HUES64 (cell line): ENCODE results near the gene TIGD3. TPM values are rescaled to one million over a fixed set of nuclear protein-coding genes. Genes with fewer than 3 reads are reported as not detected.
A peak's percentile ranks its signal among the peaks of the same experiment; 100 is the strongest.

ENCODE experiments used
- H3K27ac ChIP-seq: 2 replicates; pipeline ENCODE4 v1.7.0; 2013; ENCODE audit warnings: low read depth, low read length, inconsistent platforms
- H3K27me3 ChIP-seq: 2 replicates; pipeline ENCODE4 v1.6.1; 2013; ENCODE audit warnings: mild to moderate bottlenecking, low read length; ENCODE audit not compliant: insufficient read depth
- H3K36me3 ChIP-seq: 2 replicates; pipeline ENCODE4 v1.6.1; 2013; ENCODE audit warnings: mild to moderate bottlenecking, low read length; ENCODE audit not compliant: insufficient read depth
- H3K4me1 ChIP-seq: 2 replicates; pipeline ENCODE4 v1.6.1; 2013; ENCODE audit warnings: mild to moderate bottlenecking, low read length, moderate library complexity; ENCODE audit not compliant: insufficient read depth
- H3K4me3 ChIP-seq: 2 replicates; pipeline ENCODE4 v1.5.1; 2013; ENCODE audit warnings: mild to moderate bottlenecking, low read length, moderate library complexity
- H3K9ac ChIP-seq: 2 replicates; pipeline ENCODE4 v1.6.1; 2013; ENCODE audit warnings: mild to moderate bottlenecking, low read depth, low read length
- H3K9me3 ChIP-seq: 2 replicates; pipeline ENCODE4 v1.6.1; 2013; ENCODE audit warnings: low read depth, low read length; ENCODE audit not compliant: insufficient read depth
- WGBS: fragments of 150-250, 120-280 bp; methylation state at CpG from one replicate; pipeline ENCODE4 v1.1.7; 2013; ENCODE audit warnings: missing lambda C conversion rate; 5-methylcytosine and 5-hydroxymethylcytosine counted together
- polyA plus RNA-seq, 2 experiments: library from polyadenylated mRNA; stranded (reverse); fragments of 50-300 nt; gene quantifications; one replicate each; pipeline ENCODE4 v1.2.3, GENCODE V29; 2013

TIGD3 gene
- polyA plus RNA-seq (2013, experiment 1 of 2): 0.75 TPM
- 0.70 TPM for polyA plus RNA-seq (2013, experiment 2 of 2)

GRCh38 chr11:65354265-65355012, at the start of gene TIGD3:
TIGD3 (plus strand) TSS chr11:65354751; CDS start chr11:65355809, 1,058 bp downstream.
- peak within 1 kb of the TSS; percentile 38; the same call in 1 of the 2 replicates for H3K27ac ChIP-seq
- WGBS: under 1% methylated on average over 79 of the region's 79 CpGs
- H3K4me3 ChIP-seq: peak within 1 kb of the TSS; percentile 65
- no peaks in the 10 kb centered on the region for H3K9me3 ChIP-seq
- H3K27me3 ChIP-seq: peaks cover 34% of the 10 kb centered on the region
- peak within 1 kb of the TSS; percentile 43 for H3K9ac ChIP-seq
- peaks cover under 1% of the 10 kb centered on the region; the same call in 1 of the 2 replicates for H3K4me1 ChIP-seq
- peaks cover 38% of the 10 kb centered on the region for H3K36me3 ChIP-seq

GRCh38 chr11:65305501-65306268, 48.9 kb upstream of the TIGD3 start:
- 93% methylated on average over 17 of the region's 17 CpGs for WGBS
- Histone ChIP-seq H3K9me3 (no peaks in the 10 kb centered on the region), H3K27ac (no peak overlapping the region), H3K4me3 (no peak overlapping the region), H3K36me3 (peaks cover 4% of the 10 kb centered on the region; the same call in 1 of the 2 replicates), H3K27me3 (no peaks in the 10 kb centered on the region), H3K9ac (no peak overlapping the region), H3K4me1 (peaks cover 15% of the 10 kb centered on the region)

GRCh38 chr11:65307298-65308229, 47.0 kb upstream of the TIGD3 start:
- 82% methylated on average over 6 of the region's 6 CpGs for whole genome bisulfite sequencing
- H3K27me3 ChIP-seq: no peaks in the 10 kb centered on the region
- H3K4me1 ChIP-seq: 0 out of 2 replicates have a peak, but pooled peaks cover 4% of the 10 kb centered on the region
- H3K27ac ChIP-seq: no peak overlapping the region
- H3K36me3 ChIP-seq: peaks cover 4% of the 10 kb centered on the region; the same call in 1 of the 2 replicates
- no peak overlapping the region for H3K9ac ChIP-seq
- no peak overlapping the region for H3K4me3 ChIP-seq
- H3K9me3 ChIP-seq: no peaks in the 10 kb centered on the region

GRCh38 chr11:65308281-65308891, 46.2 kb upstream of the TIGD3 start:
- H3K36me3 ChIP-seq: peaks cover 4% of the 10 kb centered on the region; the same call in 1 of the 2 replicates
- no peaks in the 10 kb centered on the region for H3K9me3 ChIP-seq
- H3K27me3 ChIP-seq: peaks cover 5% of the 10 kb centered on the region
- 0 out of 2 replicates have a peak, but pooled peaks cover 4% of the 10 kb centered on the region for H3K4me1 ChIP-seq
- 75% methylated on average over 7 of the region's 7 CpGs for WGBS
- no peak overlapping the region for H3K4me3 ChIP-seq
- H3K9ac ChIP-seq: no peak overlapping the region
- no peak overlapping the region for H3K27ac ChIP-seq

- WGBS: 92% methylated on average over 5 of the region's 5 CpGs
- Histone ChIP-seq H3K27ac (no peak overlapping the region), H3K9me3 (no peaks in the 10 kb centered on the region), H3K9ac (no peak overlapping the region), H3K4me1 (0 out of 2 replicates have a peak, but pooled peaks cover 4% of the 10 kb centered on the region), H3K27me3 (peaks cover 11% of the 10 kb centered on the region), H3K36me3 (peaks cover 1% of the 10 kb centered on the region; the same call in 1 of the 2 replicates), H3K4me3 (no peak overlapping the region)
Measured at GRCh38 chr11:65309006-65309405, 45.5 kb upstream of the TIGD3 start.

GRCh38 chr11:65310215-65310614, 44.3 kb upstream of the TIGD3 start:
- Histone ChIP-seq H3K4me3 (no peak overlapping the region), H3K9ac (no peak overlapping the region), H3K4me1 (0 out of 2 replicates have a peak, but pooled peaks cover 4% of the 10 kb centered on the region), H3K9me3 (no peaks in the 10 kb centered on the region), H3K27ac (no peak overlapping the region), H3K27me3 (peaks cover 15% of the 10 kb centered on the region), H3K36me3 (no peaks in the 10 kb centered on the region)
- 81% methylated on average over 10 of the region's 10 CpGs for WGBS

- Histone ChIP-seq H3K27ac (no peak overlapping the region), H3K4me1 (0 out of 2 replicates have a peak, but pooled peaks cover 4% of the 10 kb centered on the region), H3K36me3 (no peaks in the 10 kb centered on the region), H3K4me3 (no peak overlapping the region), H3K27me3 (peaks cover 15% of the 10 kb centered on the region), H3K9me3 (no peaks in the 10 kb centered on the region), H3K9ac (no peak overlapping the region)
- WGBS: 70% methylated on average over 5 of the region's 6 CpGs
Measured at GRCh38 chr11:65310736-65311135, 43.8 kb upstream of the TIGD3 start.

- Histone ChIP-seq H3K4me1 (peaks cover 9% of the 10 kb centered on the region; the same call in 1 of the 2 replicates), H3K36me3 (no peaks in the 10 kb centered on the region), H3K27me3 (peaks cover 15% of the 10 kb centered on the region), H3K9me3 (no peaks in the 10 kb centered on the region), H3K4me3 (no peak overlapping the region), H3K27ac (no peak overlapping the region), H3K9ac (no peak overlapping the region)
- 73% methylated on average over 5 of the region's 5 CpGs for whole genome bisulfite sequencing
Measured at GRCh38 chr11:65311170-65311678, 43.3 kb upstream of the TIGD3 start.

GRCh38 chr11:65314501-65315203, 39.9 kb upstream of the TIGD3 start, which contains the start of gene CDC42EP2:
CDC42EP2 (plus strand) TSS chr11:65314866; CDS start chr11:65320899, 6,033 bp downstream.
- Histone ChIP-seq H3K27me3 (peaks cover 15% of the 10 kb centered on the region), H3K4me1 (peaks cover 23% of the 10 kb centered on the region; the same call in 1 of the 2 replicates), H3K9me3 (no peaks in the 10 kb centered on the region), H3K9ac (peak within 1 kb of the TSS; percentile 71), H3K27ac (peak within 1 kb of the TSS; percentile 51; the same call in 1 of the 2 replicates), H3K36me3 (no peaks in the 10 kb centered on the region), H3K4me3 (peak within 1 kb of the TSS; percentile 74)
- under 1% methylated on average over 74 of the region's 74 CpGs for WGBS
